Ishikawa (cell line): ENCODE data around the gene ATP10D.

Experiments
- CEBPB ChIP-seq: IDR thresholded peaks from 2 replicates; pipeline ENCODE4 v1.6.1; 2012
- CREB1 ChIP-seq: IDR thresholded peaks from 2 replicates; pipeline ENCODE4 v1.6.1; 2012; ENCODE audit warnings: low read depth
- EGR1 ChIP-seq: IDR thresholded peaks from 2 replicates; pipeline ENCODE4 v1.6.1; 2012
- REST ChIP-seq: IDR thresholded peaks from 2 replicates; pipeline ENCODE4 v1.6.1; 2012; ENCODE audit warnings: low read depth, mild to moderate bottlenecking
- TAF1 ChIP-seq: IDR thresholded peaks from 2 replicates; pipeline ENCODE4 v1.6.1; 2012; ENCODE audit warnings: low read depth, mild to moderate bottlenecking
- TEAD4 ChIP-seq: IDR thresholded peaks from 2 replicates; pipeline ENCODE4 v1.6.1; 2012

DNA sequence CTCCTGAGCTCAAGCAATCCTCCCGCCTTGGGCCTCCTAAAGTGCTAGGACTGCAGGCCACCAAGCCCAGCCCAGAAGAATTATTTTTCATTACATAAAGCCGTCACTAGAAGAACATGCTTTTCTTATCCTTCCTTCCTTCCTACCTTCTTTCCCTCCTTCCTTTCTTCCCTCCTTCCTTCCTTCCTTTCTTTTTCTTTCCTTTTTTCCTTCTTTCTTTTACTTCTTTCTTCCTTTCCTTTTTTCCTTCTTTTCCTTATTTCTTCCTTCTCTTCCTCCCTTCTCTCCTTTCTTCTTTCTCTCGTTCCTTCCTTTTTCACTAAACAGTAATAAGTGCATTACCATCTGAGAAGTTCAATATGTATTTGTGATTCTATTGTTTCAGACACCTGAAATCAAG, 121.4 kb downstream of the ATP10D start:
- no peak for TF ChIP-seq REST
- no peak for TF ChIP-seq CREB1
- TF ChIP-seq CEBPB = no peak
- no peak for TF ChIP-seq EGR1
- TF ChIP-seq TAF1 = no peak
- no peak for TF ChIP-seq TEAD4
